Type B pancreatic cell (in vitro differentiated cells): ENCODE results near the gene FOCAD. TPM values are rescaled to one million over a fixed set of nuclear protein-coding genes. Genes with fewer than 3 reads are reported as not detected.

Experiments
- DNase-seq: peaks from one replicate; pipeline ENCODE4 v3.0.0; 2021; ENCODE audit warnings: mixed read lengths; ENCODE audit not compliant: unreplicated experiment; ENCODE audit errors: extremely low spot score
- H3K27ac Mint-ChIP-seq: 2 replicates; pipeline ENCODE4 v1.8.0; 2021; ENCODE audit warnings: mild to moderate bottlenecking, mixed read lengths
- H3K27me3 Mint-ChIP-seq: 2 replicates; pipeline ENCODE4 v1.8.0; 2021; ENCODE audit warnings: mixed read lengths
- H3K36me3 Mint-ChIP-seq: 2 replicates; pipeline ENCODE4 v1.8.0; 2021; ENCODE audit warnings: mixed read lengths
- H3K4me1 Mint-ChIP-seq: one replicate; pipeline ENCODE4 v1.8.0; 2021; ENCODE audit warnings: mixed read lengths; ENCODE audit not compliant: unreplicated experiment
- H3K4me3 Mint-ChIP-seq: 2 replicates; pipeline ENCODE4 v1.8.0; 2021; ENCODE audit warnings: mild to moderate bottlenecking, mixed read lengths
- H3K9me3 Mint-ChIP-seq: 2 replicates; pipeline ENCODE4 v1.8.0; 2021; ENCODE audit warnings: mixed read lengths
- CTCF ChIP-seq: fragments of 200-600 bp; sonication (generic); conservative IDR thresholded peaks from 2 replicates; pipeline ENCODE4 v1.5.0; 2021; ENCODE audit warnings: antibody characterized with exemption, mild to moderate bottlenecking
- total RNA-seq: library from RNA; stranded (reverse); gene quantifications from 2 replicates; pipeline ENCODE4 v1.2.1, GENCODE V29; 2021; ENCODE audit warnings: low replicate concordance

The FOCAD gene
- total RNA-seq, 1 donor from 2014 or later = 51.0 TPM

- H3K27me3 Mint-ChIP-seq = no peaks in the 10 kb centered on the region
- no peak overlapping the region for H3K27ac Mint-ChIP-seq
- no peak overlapping the region for H3K4me3 Mint-ChIP-seq
- peaks cover 6% of the 10 kb centered on the region for H3K36me3 Mint-ChIP-seq
- no peak for TF ChIP-seq CTCF
- H3K9me3 Mint-ChIP-seq = no peaks in the 10 kb centered on the region
- DNase-seq = no peak
- H3K4me1 Mint-ChIP-seq = peaks cover 9% of the 10 kb centered on the region
Observed at GRCh38 chr9:20904995-20905394, 220.9 kb downstream of the FOCAD start.

GRCh38 chr9:20906326-20906725 is 222.3 kb downstream of the FOCAD start:
- peaks cover 4% of the 10 kb centered on the region for H3K4me1 Mint-ChIP-seq
- DNase-seq = no peak
- no peak for TF ChIP-seq CTCF
- H3K4me3 Mint-ChIP-seq = no peak overlapping the region
- no peaks in the 10 kb centered on the region for H3K27me3 Mint-ChIP-seq
- H3K36me3 Mint-ChIP-seq = peaks cover 6% of the 10 kb centered on the region
- no peaks in the 10 kb centered on the region for H3K9me3 Mint-ChIP-seq
- H3K27ac Mint-ChIP-seq = no peak overlapping the region

- Mint-ChIP-seq H3K36me3 (peaks cover 6% of the 10 kb centered on the region), H3K4me1 (peaks cover 4% of the 10 kb centered on the region), H3K27ac (no peak overlapping the region), H3K9me3 (no peaks in the 10 kb centered on the region), H3K27me3 (no peaks in the 10 kb centered on the region), H3K4me3 (no peak overlapping the region)
- no peak for TF ChIP-seq CTCF
- DNase-seq = no peak
Observed at GRCh38 chr9:20908461-20908860, 224.4 kb downstream of the FOCAD start.

- Mint-ChIP-seq H3K4me3 (no peak overlapping the region), H3K36me3 (peaks cover 35% of the 10 kb centered on the region), H3K27me3 (no peaks in the 10 kb centered on the region), H3K4me1 (no peaks in the 10 kb centered on the region), H3K27ac (no peak overlapping the region), H3K9me3 (no peaks in the 10 kb centered on the region)
- TF ChIP-seq CTCF = no peak
- DNase-seq = no peak
Observed at GRCh38 chr9:20914556-20914955, 230.5 kb downstream of the FOCAD start.

- Mint-ChIP-seq H3K9me3 (no peaks in the 10 kb centered on the region), H3K36me3 (peaks cover 34% of the 10 kb centered on the region), H3K4me1 (no peaks in the 10 kb centered on the region), H3K4me3 (no peak overlapping the region), H3K27ac (no peak overlapping the region), H3K27me3 (no peaks in the 10 kb centered on the region)
- no peak for DNase-seq
- TF ChIP-seq CTCF = no peak
Observed at GRCh38 chr9:20921362-20921761, 237.3 kb downstream of the FOCAD start.
